ENCODE results near the gene SCYL1. TPM values are rescaled to one million over a fixed set of nuclear protein-coding genes. Genes with fewer than 3 reads are reported as not detected.

The SCYL1 gene
- total and polyA plus RNA-seq, 4 donors: 54.3 to 107 (median 86.5) TPM

GRCh38 chr11:65497141-65498041 is 27.5 kb upstream of the SCYL1 start:
- H3K36me3 ChIP-seq (ENCODE audit: control insufficient read depth in 4 of 4, insufficient read depth in 4 of 4, low read length in 4 of 4): peaks cover 3 to 33% (median 10%) of the 10 kb centered on the region in 4 donors
- ATAC-seq (ENCODE audit: insufficient read depth, low FRiP score): peak; percentile 86
- no peak for TF ChIP-seq CTCF (IDR thresholded peaks at IDR 0.05; ENCODE audit: control extremely low read depth, extremely low read depth)

DNA sequence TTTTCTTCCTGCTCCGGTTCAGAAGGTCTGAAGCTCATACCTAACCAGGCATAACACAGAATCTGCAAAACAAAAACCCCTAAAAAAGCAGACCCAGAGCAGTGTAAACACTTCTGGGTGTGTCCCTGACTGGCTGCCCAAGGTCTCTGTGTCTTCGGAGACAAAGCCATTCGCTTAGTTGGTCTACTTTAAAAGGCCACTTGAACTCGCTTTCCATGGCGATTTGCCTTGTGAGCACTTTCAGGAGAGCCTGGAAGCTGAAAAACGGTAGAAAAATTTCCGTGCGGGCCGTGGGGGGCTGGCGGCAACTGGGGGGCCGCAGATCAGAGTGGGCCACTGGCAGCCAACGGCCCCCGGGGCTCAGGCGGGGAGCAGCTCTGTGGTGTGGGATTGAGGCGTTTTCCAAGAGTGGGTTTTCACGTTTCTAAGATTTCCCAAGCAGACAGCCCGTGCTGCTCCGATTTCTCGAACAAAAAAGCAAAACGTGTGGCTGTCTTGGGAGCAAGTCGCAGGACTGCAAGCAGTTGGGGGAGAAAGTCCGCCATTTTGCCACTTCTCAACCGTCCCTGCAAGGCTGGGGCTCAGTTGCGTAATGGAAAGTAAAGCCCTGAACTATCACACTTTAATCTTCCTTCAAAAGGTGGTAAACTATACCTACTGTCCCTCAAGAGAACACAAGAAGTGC is 26.7 kb upstream of the SCYL1 start:
- peaks cover 3 to 41% (median 15%) of the 10 kb centered on the region in 4 donors for H3K36me3 ChIP-seq (ENCODE audit: control insufficient read depth in 4 of 4, insufficient read depth in 4 of 4, low read length in 4 of 4)
- 2% methylated on average over 24 of the region's 24 CpGs for WGBS, 2 donors
- H3K4me1 ChIP-seq (ENCODE audit: control insufficient read depth in 5 of 5, insufficient read depth in 5 of 5, low read length in 5 of 5): peaks cover 4 to 40% (median 9%) of the 10 kb centered on the region in 5 donors
- peak overlapping the region; percentile 100 for H3K9ac ChIP-seq (ENCODE audit: insufficient read depth in 1 of 2, low read length in 2 of 2)
- TF ChIP-seq CTCF (IDR thresholded peaks at IDR 0.05; ENCODE audit: control extremely low read depth, extremely low read depth): no peak
- H3K27ac ChIP-seq (ENCODE audit: low read depth in 1 of 2, low read length in 1 of 2): peak overlapping the region; percentile 97 to 99
- no peak for ATAC-seq (ENCODE audit: insufficient read depth, low FRiP score)
- peak; percentile 68 to 86 (median 83) for DNase-seq
- H3K27me3 ChIP-seq (ENCODE audit: control insufficient read depth in 3 of 3, insufficient read depth in 3 of 3, low read length in 2 of 3): no peaks in the 10 kb centered on the region
- peak overlapping the region; percentile 48 for H3K4me3 ChIP-seq
- H3K9me3 ChIP-seq (ENCODE audit: control insufficient read depth in 4 of 4, insufficient read depth in 3 of 4, low read length in 3 of 4): peaks cover 0 to 3% (median 0%) of the 10 kb centered on the region in 4 donors

More at GRCh38 chr11:65497141-65498041, 27.5 kb upstream of the SCYL1 start:
- Histone ChIP-seq H3K4me3 (peak overlapping the region; percentile 48), H3K9me3 (ENCODE audit: control insufficient read depth in 4 of 4, insufficient read depth in 3 of 4, low read length in 3 of 4) (peaks cover 0 to 3% (median 0%) of the 10 kb centered on the region in 4 donors), H3K4me1 (ENCODE audit: control insufficient read depth in 5 of 5, insufficient read depth in 5 of 5, low read length in 5 of 5) (peaks cover 9 to 48% (median 12%) of the 10 kb centered on the region in 5 donors), H3K27ac (ENCODE audit: low read depth in 1 of 2, low read length in 1 of 2) (peak overlapping the region; percentile 97 to 99), H3K9ac (ENCODE audit: insufficient read depth in 1 of 2, low read length in 2 of 2) (peak overlapping the region; percentile 100), H3K27me3 (ENCODE audit: control insufficient read depth in 3 of 3, insufficient read depth in 3 of 3, low read length in 2 of 3) (no peaks in the 10 kb centered on the region)
- DNase-seq: peak; percentile 99 to 100 (median 100)
- WGBS, 2 donors: 0 to 1% methylated on average over 40 to 61 of the region's 61 CpGs

GRCh38 chr11:65498727-65498976 is 26.2 kb upstream of the SCYL1 start:
- DNase-seq (no peak), ATAC-seq (ENCODE audit: insufficient read depth, low FRiP score) (no peak)
- H3K36me3 ChIP-seq (ENCODE audit: control insufficient read depth in 4 of 4, insufficient read depth in 4 of 4, low read length in 4 of 4): peaks cover 3 to 46% (median 18%) of the 10 kb centered on the region in 4 donors
- H3K4me1 ChIP-seq (ENCODE audit: control insufficient read depth in 5 of 5, insufficient read depth in 5 of 5, low read length in 5 of 5): peaks cover 3 to 36% (median 8%) of the 10 kb centered on the region in 5 donors
- no peak overlapping the region for H3K4me3 ChIP-seq
- H3K9ac ChIP-seq (ENCODE audit: insufficient read depth in 1 of 2, low read length in 2 of 2): peak overlapping the region; percentile 100
- 0 to 1% methylated on average over 6 of the region's 6 CpGs for WGBS, 2 donors
- no peak for TF ChIP-seq CTCF (IDR thresholded peaks at IDR 0.05; ENCODE audit: control extremely low read depth, extremely low read depth)
- H3K27ac ChIP-seq (ENCODE audit: low read depth in 1 of 2, low read length in 1 of 2): peak overlapping the region; percentile 97 to 99
- peaks cover 0 to 3% (median 0%) of the 10 kb centered on the region in 4 donors for H3K9me3 ChIP-seq (ENCODE audit: control insufficient read depth in 4 of 4, insufficient read depth in 3 of 4, low read length in 3 of 4)
- no peaks in the 10 kb centered on the region for H3K27me3 ChIP-seq (ENCODE audit: control insufficient read depth in 3 of 3, insufficient read depth in 3 of 3, low read length in 2 of 3)
